GM23338 (cell line): Measurements from ENCODE around the gene SLC25A11. TPM values are rescaled to one million over a fixed set of nuclear protein-coding genes. Genes with fewer than 3 reads are reported as not detected.

Source experiments
- ATAC-seq: fragments of 200-7000 bp; cut with Tn5 transposase; 3 replicates; pipeline ENCODE4 v1.9.1; 2020
- DNase-seq: peaks from one replicate; pipeline ENCODE4 v3.0.0-alpha.2; 2015; ENCODE audit warnings: low spot score
- H2AFZ ChIP-seq: fragments of 200-600 bp; sonication (generic); 2 replicates; pipeline ENCODE4 v1.8.0; 2016; ENCODE audit warnings: antibody characterized with exemption, mild to moderate bottlenecking, moderate library complexity
- H3F3A ChIP-seq: fragments of 200-600 bp; sonication (generic); replicated peaks from 2 replicates; pipeline ENCODE4 v1.8.0; 2017; ENCODE audit warnings: antibody characterized with exemption, mixed run types, low read depth
- H3K27ac ChIP-seq: fragments of 200-600 bp; sonication (generic); 2 replicates; pipeline ENCODE4 v1.6.1; 2016; ENCODE audit warnings: low read depth
- H3K27me3 ChIP-seq: fragments of 200-600 bp; sonication (generic); 2 replicates; pipeline ENCODE4 v1.8.0; 2016; ENCODE audit warnings: mild to moderate bottlenecking, mixed run types, moderate library complexity; ENCODE audit not compliant: insufficient read depth
- H3K36me3 ChIP-seq: fragments of 200-600 bp; sonication (generic); 2 replicates; pipeline ENCODE4 v1.8.0; 2016; ENCODE audit warnings: mild to moderate bottlenecking; ENCODE audit not compliant: insufficient read depth
- H3K4me1 ChIP-seq: fragments of 200-600 bp; sonication (generic); 2 replicates; pipeline ENCODE4 v1.8.0; 2016; ENCODE audit warnings: mild to moderate bottlenecking, moderate library complexity; ENCODE audit not compliant: insufficient read depth
- H3K4me2 ChIP-seq: fragments of 200-600 bp; sonication (generic); 2 replicates; pipeline ENCODE4 v1.7.1; 2017; ENCODE audit warnings: mixed run types
- H3K4me3 ChIP-seq: fragments of 200-600 bp; sonication (generic); 2 replicates; pipeline ENCODE4 v1.6.1; 2016; ENCODE audit warnings: mixed run types
- H3K79me2 ChIP-seq: fragments of 200-600 bp; sonication (generic); replicated peaks from 2 replicates; pipeline ENCODE4 v1.8.0; 2017; ENCODE audit warnings: mild to moderate bottlenecking; ENCODE audit not compliant: insufficient read depth
- H3K9me2 ChIP-seq: fragments of 200-600 bp; sonication (generic); 2 replicates; pipeline ENCODE4 v1.8.0; 2017; ENCODE audit not compliant: insufficient read depth
- H4K20me1 ChIP-seq: fragments of 200-600 bp; sonication (generic); replicated peaks from 2 replicates; pipeline ENCODE4 v1.8.0; 2017; ENCODE audit warnings: mild to moderate bottlenecking; ENCODE audit not compliant: insufficient read depth
- H3K27ac Mint-ChIP-seq: 2 replicates; pipeline ENCODE4 v1.8.0; 2020; ENCODE audit warnings: inconsistent platforms, mild to moderate bottlenecking, moderate library complexity, mixed read lengths
- H3K27me3 Mint-ChIP-seq: 3 replicates; pipeline ENCODE4 v1.8.0; 2022; ENCODE audit warnings: low read depth, mild to moderate bottlenecking, moderate library complexity, mixed read lengths, inconsistent platforms; ENCODE audit not compliant: insufficient read depth, poor library complexity
- H3K36me3 Mint-ChIP-seq: 3 replicates; pipeline ENCODE4 v1.8.0; 2021; ENCODE audit warnings: low read depth, mild to moderate bottlenecking, inconsistent platforms, moderate library complexity, mixed read lengths
- H3K4me1 Mint-ChIP-seq: 3 replicates; pipeline ENCODE4 v1.8.0; 2020; ENCODE audit warnings: mild to moderate bottlenecking, inconsistent platforms, mixed read lengths
- H3K4me3 Mint-ChIP-seq: 3 replicates; pipeline ENCODE4 v1.8.0; 2021; ENCODE audit warnings: moderate library complexity, mild to moderate bottlenecking, inconsistent platforms, mixed read lengths
- H3K9me3 Mint-ChIP-seq: 3 replicates; pipeline ENCODE4 v1.8.0; 2020; ENCODE audit warnings: moderate library complexity, mild to moderate bottlenecking, inconsistent platforms, mixed read lengths
- CREB1 ChIP-seq: fragments of 250-450 bp; sonication (Bioruptor Pico); IDR thresholded peaks from 2 replicates; pipeline ENCODE4 v1.5.0; 2020; ENCODE audit warnings: low read depth, mild to moderate bottlenecking, moderate library complexity
- EZH2 ChIP-seq: fragments of 200-600 bp; sonication (generic); IDR thresholded peaks from one replicate; pipeline ENCODE4 v1.8.0; 2017; ENCODE audit warnings: antibody characterized with exemption, mild to moderate bottlenecking, low read depth; ENCODE audit not compliant: unreplicated experiment
- EZH2phosphoT487 ChIP-seq: fragments of 200-600 bp; sonication (generic); IDR thresholded peaks from one replicate; pipeline ENCODE4 v1.8.1; 2018; ENCODE audit warnings: antibody characterized with exemption; ENCODE audit not compliant: unreplicated experiment
- JUNB ChIP-seq: IDR thresholded peaks from one replicate; pipeline ENCODE4 v1.6.1; 2016; ENCODE audit warnings: antibody characterized with exemption; ENCODE audit not compliant: unreplicated experiment
- NANOG ChIP-seq: IDR thresholded peaks from 2 replicates; pipeline ENCODE4 v1.6.1; 2016; ENCODE audit warnings: antibody characterized with exemption, borderline replicate concordance
- POLR2AphosphoS5 ChIP-seq: IDR thresholded peaks from 2 replicates; pipeline ENCODE4 v1.6.1; 2016; ENCODE audit warnings: antibody characterized with exemption, low read depth
- STAT1 ChIP-seq: IDR thresholded peaks from one replicate; pipeline ENCODE4 v1.6.1; 2016; ENCODE audit warnings: antibody characterized with exemption; ENCODE audit not compliant: unreplicated experiment
- ZNF114 ChIP-seq: fragments of 250-450 bp; sonication (Bioruptor Pico); IDR thresholded peaks from 2 replicates; pipeline ENCODE4 v1.5.0; 2020; ENCODE audit warnings: mild to moderate bottlenecking, moderate library complexity
- ZNF331 ChIP-seq: fragments of 250-450 bp; sonication (Bioruptor Pico); IDR thresholded peaks from 2 replicates; pipeline ENCODE4 v1.5.0; 2020; ENCODE audit warnings: low read depth, mild to moderate bottlenecking, moderate library complexity
- polyA plus RNA-seq: library from polyadenylated mRNA; unstranded; fragments of >200 nt; fragmentation: Nextera tagmentation; extraction: Ambion mirVana; gene quantifications from 2 replicates; pipeline ENCODE4 v1.2.1, GENCODE V29; 2016
- total RNA-seq: library from RNA; depleted of rRNA; stranded (reverse); fragments of >200 nt; shearing (Covaris generic); gene quantifications from 2 replicates; pipeline ENCODE4 v1.2.3, GENCODE V29; 2014
- TF ChIP-seq, protein P1 (sequence below), 2 experiments: fragments of 200-600 bp in 1 of 2; sonication (generic) in 1 of 2; conservative IDR thresholded peaks; 2 replicates each; pipeline versions ENCODE4 v1.5.1 to v1.6.1; 2016 to 2017; ENCODE audit warnings: antibody characterized with exemption in 2 of 2, low read depth in 2 of 2, mild to moderate bottlenecking in 2 of 2, moderate library complexity in 1 of 2
- TF ChIP-seq, protein P2 (sequence below): IDR thresholded peaks from 2 replicates; pipeline ENCODE4 v1.6.1; 2016; ENCODE audit warnings: antibody characterized with exemption
- TF ChIP-seq, protein P3 (sequence below): fragments of 250-450 bp; sonication (Bioruptor Pico); IDR thresholded peaks from 2 replicates; pipeline ENCODE4 v1.5.0; 2020; ENCODE audit warnings: mild to moderate bottlenecking, moderate library complexity
- TF ChIP-seq, protein P4 (sequence below): IDR thresholded peaks from one replicate; pipeline ENCODE4 v1.6.1; 2018; ENCODE audit warnings: antibody characterized with exemption; ENCODE audit not compliant: unreplicated experiment

Gene SLC25A11
- total and polyA plus RNA-seq, 2 experiments from 2014 or later, result 37.8 to 73.6 TPM

DNA sequence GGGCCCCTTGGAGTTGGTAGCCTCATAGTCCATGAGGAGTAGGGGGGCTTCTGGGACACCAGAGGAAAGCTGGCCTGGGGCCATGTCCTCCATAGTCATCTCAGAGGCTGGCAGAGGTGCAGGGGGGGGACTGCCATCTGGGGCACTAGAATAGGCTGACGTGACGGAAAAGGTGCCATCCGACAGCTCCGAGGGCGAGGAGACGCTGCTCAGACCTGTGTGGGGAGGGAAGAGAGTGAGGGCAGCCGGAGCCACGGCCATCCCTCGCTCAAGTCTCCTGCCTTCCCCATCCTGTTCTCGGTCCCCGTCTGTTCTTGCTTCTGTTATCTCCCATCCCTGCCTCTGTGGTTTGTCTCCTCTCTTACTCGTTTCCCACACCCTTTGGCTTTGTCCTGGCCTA, 32.5 kb upstream of the SLC25A11 start:
- H3F3A ChIP-seq, result peaks cover 10% of the 10 kb centered on the region; the same call in 1 of the 2 replicates
- H4K20me1 ChIP-seq, result 0 out of 2 replicates have a peak, but pooled peaks cover 9% of the 10 kb centered on the region
- no peak for DNase-seq
- H3K4me3 ChIP-seq, result no peak overlapping the region
- Mint-ChIP-seq H3K4me3 (no peak overlapping the region), H3K27ac (no peak overlapping the region), H3K27me3 (peaks cover 47% of the 10 kb centered on the region), H3K36me3 (peaks cover 44% of the 10 kb centered on the region), H3K9me3 (no peaks in the 10 kb centered on the region), H3K4me1 (peaks cover 29% of the 10 kb centered on the region)
- H3K36me3 ChIP-seq, result no peaks in the 10 kb centered on the region
- H3K27ac ChIP-seq, result no peak overlapping the region
- no peaks in the 10 kb centered on the region for H3K9me2 ChIP-seq
- H3K4me1 ChIP-seq, result peaks cover 17% of the 10 kb centered on the region
- H2AFZ ChIP-seq, result no peak overlapping the region
- peaks cover 44% of the 10 kb centered on the region for H3K27me3 ChIP-seq
- no peak for ATAC-seq
- peaks cover 16% of the 10 kb centered on the region for H3K79me2 ChIP-seq
- TF ChIP-seq POLR2AphosphoS5 (no peak), ZNF114 (CRISPR knock-in tag) (no peak), CREB1 (no peak), ZNF331 (CRISPR knock-in tag) (no peak), EZH2 (no peak), JUNB (no peak), STAT1 (no peak), NANOG (no peak), EZH2phosphoT487 (no peak)
- TF ChIP-seq, protein P1, sequence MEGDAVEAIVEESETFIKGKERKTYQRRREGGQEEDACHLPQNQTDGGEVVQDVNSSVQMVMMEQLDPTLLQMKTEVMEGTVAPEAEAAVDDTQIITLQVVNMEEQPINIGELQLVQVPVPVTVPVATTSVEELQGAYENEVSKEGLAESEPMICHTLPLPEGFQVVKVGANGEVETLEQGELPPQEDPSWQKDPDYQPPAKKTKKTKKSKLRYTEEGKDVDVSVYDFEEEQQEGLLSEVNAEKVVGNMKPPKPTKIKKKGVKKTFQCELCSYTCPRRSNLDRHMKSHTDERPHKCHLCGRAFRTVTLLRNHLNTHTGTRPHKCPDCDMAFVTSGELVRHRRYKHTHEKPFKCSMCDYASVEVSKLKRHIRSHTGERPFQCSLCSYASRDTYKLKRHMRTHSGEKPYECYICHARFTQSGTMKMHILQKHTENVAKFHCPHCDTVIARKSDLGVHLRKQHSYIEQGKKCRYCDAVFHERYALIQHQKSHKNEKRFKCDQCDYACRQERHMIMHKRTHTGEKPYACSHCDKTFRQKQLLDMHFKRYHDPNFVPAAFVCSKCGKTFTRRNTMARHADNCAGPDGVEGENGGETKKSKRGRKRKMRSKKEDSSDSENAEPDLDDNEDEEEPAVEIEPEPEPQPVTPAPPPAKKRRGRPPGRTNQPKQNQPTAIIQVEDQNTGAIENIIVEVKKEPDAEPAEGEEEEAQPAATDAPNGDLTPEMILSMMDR (conservative IDR thresholded peaks at IDR 0.05; ENCODE audit: low read depth in 2 of 2), result no peak
- TF ChIP-seq, protein P2, sequence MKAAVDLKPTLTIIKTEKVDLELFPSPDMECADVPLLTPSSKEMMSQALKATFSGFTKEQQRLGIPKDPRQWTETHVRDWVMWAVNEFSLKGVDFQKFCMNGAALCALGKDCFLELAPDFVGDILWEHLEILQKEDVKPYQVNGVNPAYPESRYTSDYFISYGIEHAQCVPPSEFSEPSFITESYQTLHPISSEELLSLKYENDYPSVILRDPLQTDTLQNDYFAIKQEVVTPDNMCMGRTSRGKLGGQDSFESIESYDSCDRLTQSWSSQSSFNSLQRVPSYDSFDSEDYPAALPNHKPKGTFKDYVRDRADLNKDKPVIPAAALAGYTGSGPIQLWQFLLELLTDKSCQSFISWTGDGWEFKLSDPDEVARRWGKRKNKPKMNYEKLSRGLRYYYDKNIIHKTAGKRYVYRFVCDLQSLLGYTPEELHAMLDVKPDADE, result no peak
- TF ChIP-seq, protein P3, sequence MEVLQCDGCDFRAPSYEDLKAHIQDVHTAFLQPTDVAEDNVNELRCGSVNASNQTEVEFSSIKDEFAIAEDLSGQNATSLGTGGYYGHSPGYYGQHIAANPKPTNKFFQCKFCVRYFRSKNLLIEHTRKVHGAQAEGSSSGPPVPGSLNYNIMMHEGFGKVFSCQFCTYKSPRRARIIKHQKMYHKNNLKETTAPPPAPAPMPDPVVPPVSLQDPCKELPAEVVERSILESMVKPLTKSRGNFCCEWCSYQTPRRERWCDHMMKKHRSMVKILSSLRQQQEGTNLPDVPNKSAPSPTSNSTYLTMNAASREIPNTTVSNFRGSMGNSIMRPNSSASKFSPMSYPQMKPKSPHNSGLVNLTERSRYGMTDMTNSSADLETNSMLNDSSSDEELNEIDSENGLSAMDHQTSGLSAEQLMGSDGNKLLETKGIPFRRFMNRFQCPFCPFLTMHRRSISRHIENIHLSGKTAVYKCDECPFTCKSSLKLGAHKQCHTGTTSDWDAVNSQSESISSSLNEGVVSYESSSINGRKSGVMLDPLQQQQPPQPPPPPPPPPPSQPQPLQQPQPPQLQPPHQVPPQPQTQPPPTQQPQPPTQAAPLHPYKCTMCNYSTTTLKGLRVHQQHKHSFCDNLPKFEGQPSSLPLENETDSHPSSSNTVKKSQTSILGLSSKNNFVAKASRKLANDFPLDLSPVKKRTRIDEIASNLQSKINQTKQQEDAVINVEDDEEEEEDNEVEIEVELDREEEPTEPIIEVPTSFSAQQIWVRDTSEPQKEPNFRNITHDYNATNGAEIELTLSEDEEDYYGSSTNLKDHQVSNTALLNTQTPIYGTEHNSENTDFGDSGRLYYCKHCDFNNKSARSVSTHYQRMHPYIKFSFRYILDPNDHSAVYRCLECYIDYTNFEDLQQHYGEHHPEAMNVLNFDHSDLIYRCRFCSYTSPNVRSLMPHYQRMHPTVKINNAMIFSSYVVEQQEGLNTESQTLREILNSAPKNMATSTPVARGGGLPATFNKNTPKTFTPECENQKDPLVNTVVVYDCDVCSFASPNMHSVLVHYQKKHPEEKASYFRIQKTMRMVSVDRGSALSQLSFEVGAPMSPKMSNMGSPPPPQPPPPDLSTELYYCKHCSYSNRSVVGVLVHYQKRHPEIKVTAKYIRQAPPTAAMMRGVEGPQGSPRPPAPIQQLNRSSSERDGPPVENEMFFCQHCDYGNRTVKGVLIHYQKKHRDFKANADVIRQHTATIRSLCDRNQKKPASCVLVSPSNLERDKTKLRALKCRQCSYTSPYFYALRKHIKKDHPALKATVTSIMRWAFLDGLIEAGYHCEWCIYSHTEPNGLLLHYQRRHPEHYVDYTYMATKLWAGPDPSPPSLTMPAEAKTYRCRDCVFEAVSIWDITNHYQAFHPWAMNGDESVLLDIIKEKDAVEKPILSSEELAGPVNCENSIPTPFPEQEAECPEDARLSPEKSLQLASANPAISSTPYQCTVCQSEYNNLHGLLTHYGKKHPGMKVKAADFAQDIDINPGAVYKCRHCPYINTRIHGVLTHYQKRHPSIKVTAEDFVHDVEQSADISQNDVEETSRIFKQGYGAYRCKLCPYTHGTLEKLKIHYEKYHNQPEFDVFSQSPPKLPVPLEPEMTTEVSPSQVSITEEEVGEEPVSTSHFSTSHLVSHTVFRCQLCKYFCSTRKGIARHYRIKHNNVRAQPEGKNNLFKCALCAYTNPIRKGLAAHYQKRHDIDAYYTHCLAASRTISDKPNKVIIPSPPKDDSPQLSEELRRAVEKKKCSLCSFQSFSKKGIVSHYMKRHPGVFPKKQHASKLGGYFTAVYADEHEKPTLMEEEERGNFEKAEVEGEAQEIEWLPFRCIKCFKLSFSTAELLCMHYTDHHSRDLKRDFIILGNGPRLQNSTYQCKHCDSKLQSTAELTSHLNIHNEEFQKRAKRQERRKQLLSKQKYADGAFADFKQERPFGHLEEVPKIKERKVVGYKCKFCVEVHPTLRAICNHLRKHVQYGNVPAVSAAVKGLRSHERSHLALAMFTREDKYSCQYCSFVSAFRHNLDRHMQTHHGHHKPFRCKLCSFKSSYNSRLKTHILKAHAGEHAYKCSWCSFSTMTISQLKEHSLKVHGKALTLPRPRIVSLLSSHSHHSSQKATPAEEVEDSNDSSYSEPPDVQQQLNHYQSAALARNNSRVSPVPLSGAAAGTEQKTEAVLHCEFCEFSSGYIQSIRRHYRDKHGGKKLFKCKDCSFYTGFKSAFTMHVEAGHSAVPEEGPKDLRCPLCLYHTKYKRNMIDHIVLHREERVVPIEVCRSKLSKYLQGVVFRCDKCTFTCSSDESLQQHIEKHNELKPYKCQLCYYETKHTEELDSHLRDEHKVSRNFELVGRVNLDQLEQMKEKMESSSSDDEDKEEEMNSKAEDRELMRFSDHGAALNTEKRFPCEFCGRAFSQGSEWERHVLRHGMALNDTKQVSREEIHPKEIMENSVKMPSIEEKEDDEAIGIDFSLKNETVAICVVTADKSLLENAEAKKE (CRISPR knock-in tag), result no peak
- TF ChIP-seq, protein P4, sequence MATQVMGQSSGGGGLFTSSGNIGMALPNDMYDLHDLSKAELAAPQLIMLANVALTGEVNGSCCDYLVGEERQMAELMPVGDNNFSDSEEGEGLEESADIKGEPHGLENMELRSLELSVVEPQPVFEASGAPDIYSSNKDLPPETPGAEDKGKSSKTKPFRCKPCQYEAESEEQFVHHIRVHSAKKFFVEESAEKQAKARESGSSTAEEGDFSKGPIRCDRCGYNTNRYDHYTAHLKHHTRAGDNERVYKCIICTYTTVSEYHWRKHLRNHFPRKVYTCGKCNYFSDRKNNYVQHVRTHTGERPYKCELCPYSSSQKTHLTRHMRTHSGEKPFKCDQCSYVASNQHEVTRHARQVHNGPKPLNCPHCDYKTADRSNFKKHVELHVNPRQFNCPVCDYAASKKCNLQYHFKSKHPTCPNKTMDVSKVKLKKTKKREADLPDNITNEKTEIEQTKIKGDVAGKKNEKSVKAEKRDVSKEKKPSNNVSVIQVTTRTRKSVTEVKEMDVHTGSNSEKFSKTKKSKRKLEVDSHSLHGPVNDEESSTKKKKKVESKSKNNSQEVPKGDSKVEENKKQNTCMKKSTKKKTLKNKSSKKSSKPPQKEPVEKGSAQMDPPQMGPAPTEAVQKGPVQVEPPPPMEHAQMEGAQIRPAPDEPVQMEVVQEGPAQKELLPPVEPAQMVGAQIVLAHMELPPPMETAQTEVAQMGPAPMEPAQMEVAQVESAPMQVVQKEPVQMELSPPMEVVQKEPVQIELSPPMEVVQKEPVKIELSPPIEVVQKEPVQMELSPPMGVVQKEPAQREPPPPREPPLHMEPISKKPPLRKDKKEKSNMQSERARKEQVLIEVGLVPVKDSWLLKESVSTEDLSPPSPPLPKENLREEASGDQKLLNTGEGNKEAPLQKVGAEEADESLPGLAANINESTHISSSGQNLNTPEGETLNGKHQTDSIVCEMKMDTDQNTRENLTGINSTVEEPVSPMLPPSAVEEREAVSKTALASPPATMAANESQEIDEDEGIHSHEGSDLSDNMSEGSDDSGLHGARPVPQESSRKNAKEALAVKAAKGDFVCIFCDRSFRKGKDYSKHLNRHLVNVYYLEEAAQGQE, result no peak
- H3K4me2 ChIP-seq, result peak overlapping the region; percentile 57; the same call in 1 of the 2 replicates
